ENCODE measurements around the gene BACE2. TPM values are rescaled to one million over a fixed set of nuclear protein-coding genes. Genes with fewer than 3 reads are reported as not detected.
A peak's percentile ranks its signal among the peaks of the same experiment; 100 is the strongest.

The BACE2 gene
- total RNA-seq, 1 donor from 2014 or later, result 16.8 TPM

DNA sequence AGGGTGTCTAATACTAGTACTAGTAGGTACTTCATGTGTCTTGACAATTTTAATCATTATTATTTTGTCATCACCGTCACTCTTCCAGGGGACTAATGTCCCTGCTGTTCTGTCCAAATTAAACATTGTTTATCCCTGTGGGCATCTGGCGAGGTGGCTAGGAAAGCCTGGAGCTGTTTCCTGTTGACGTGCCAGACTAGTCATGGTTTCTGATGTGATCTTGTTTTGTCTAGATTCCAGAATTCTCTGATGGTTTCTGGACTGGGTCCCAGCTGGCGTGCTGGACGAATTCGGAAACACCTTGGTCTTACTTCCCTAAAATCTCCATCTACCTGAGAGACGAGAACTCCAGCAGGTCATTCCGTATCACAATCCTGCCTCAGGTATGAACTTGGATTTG is 82.6 kb downstream of the BACE2 start:
- Histone ChIP-seq H4K20me1 (ENCODE audit: insufficient read depth, low read length) (no peaks in the 10 kb centered on the region), H2AFZ (ENCODE audit: low read depth, low read length) (no peak overlapping the region), H3K4me2 (ENCODE audit: low read length) (peak overlapping the region; percentile 32), H3K9me3 (ENCODE audit: insufficient read depth, low read depth, low read length) (peaks cover 5% of the 10 kb centered on the region), H3K4me3 (ENCODE audit: insufficient read depth, low read depth, low read length) (no peak overlapping the region), H3K27me3 (ENCODE audit: insufficient read depth, low read length) (no peaks in the 10 kb centered on the region), H3K9ac (ENCODE audit: low read length) (peak overlapping the region; percentile 44), H3K79me2 (ENCODE audit: insufficient read depth, low read length) (no peaks in the 10 kb centered on the region), H3K27ac (ENCODE audit: low read depth, low read length) (peak overlapping the region; percentile 88), H3K4me1 (ENCODE audit: insufficient read depth, low read length) (peaks cover 60% of the 10 kb centered on the region), H3K36me3 (ENCODE audit: insufficient read depth, low read length) (no peaks in the 10 kb centered on the region)
- Mint-ChIP-seq H3K36me3 (ENCODE audit: low read depth, unreplicated experiment) (peaks cover 29% of the 10 kb centered on the region), H3K27me3 (ENCODE audit: low read depth, unreplicated experiment) (peaks cover 4% of the 10 kb centered on the region), H3K27ac (ENCODE audit: unreplicated experiment) (no peak overlapping the region), H3K4me3 (ENCODE audit: unreplicated experiment) (no peak overlapping the region), H3K4me1 (ENCODE audit: low read depth, unreplicated experiment) (peaks cover 10% of the 10 kb centered on the region), H3K9me3 (ENCODE audit: unreplicated experiment) (peaks cover 14% of the 10 kb centered on the region)
- no peak for TF ChIP-seq EZH2 (IDR thresholded peaks at IDR 0.05; ENCODE audit: insufficient read depth, low read length)
- TF ChIP-seq, protein P1, sequence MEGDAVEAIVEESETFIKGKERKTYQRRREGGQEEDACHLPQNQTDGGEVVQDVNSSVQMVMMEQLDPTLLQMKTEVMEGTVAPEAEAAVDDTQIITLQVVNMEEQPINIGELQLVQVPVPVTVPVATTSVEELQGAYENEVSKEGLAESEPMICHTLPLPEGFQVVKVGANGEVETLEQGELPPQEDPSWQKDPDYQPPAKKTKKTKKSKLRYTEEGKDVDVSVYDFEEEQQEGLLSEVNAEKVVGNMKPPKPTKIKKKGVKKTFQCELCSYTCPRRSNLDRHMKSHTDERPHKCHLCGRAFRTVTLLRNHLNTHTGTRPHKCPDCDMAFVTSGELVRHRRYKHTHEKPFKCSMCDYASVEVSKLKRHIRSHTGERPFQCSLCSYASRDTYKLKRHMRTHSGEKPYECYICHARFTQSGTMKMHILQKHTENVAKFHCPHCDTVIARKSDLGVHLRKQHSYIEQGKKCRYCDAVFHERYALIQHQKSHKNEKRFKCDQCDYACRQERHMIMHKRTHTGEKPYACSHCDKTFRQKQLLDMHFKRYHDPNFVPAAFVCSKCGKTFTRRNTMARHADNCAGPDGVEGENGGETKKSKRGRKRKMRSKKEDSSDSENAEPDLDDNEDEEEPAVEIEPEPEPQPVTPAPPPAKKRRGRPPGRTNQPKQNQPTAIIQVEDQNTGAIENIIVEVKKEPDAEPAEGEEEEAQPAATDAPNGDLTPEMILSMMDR (IDR thresholded peaks at IDR 0.05; ENCODE audit: insufficient read depth, low read depth, low read length), result no peak
- DNase-seq (ENCODE audit: low read depth) (peak; percentile 76), FAIRE-seq (peak; percentile 47)

DNA sequence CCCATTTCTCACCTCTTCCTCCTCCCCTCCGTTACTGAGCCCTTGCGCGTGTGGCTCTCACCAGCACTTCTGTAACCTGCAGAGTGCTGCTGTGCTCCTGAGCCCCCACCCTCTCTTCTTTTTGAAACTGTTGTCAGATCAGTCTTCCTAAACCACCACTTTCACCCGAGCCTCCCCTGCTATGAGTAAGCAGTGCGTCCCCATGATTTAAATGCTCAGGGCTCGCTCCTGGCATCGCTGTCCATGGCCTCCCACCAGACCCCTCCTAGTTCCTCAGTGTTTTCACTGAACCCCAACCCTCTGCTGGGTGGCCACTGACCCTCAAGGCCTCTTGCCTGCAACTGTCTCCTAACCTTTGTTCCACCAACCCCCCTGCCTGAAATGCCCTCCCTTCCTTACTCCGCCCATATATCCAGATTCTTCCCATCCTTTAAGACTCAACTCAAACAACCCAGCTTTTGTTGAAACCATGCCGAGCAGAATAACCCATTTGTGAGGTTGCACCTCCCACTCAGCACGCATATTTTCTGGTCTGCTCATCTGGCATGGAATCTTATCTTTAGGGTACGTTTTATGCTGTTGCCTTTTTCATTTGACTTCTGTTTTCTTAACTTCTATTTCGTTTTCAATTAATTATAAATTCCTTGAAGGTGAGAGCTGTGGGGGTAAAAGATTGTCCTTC is 84.1 kb downstream of the BACE2 start:
- Histone ChIP-seq H3K4me2 (ENCODE audit: low read length) (peak overlapping the region; percentile 76), H4K20me1 (ENCODE audit: insufficient read depth, low read length) (no peaks in the 10 kb centered on the region), H3K4me1 (ENCODE audit: insufficient read depth, low read length) (peaks cover 59% of the 10 kb centered on the region), H3K27me3 (ENCODE audit: insufficient read depth, low read length) (no peaks in the 10 kb centered on the region), H3K27ac (ENCODE audit: low read depth, low read length) (peak overlapping the region; percentile 88), H3K9ac (ENCODE audit: low read length) (peak overlapping the region; percentile 72), H3K36me3 (ENCODE audit: insufficient read depth, low read length) (peaks cover 2% of the 10 kb centered on the region), H2AFZ (ENCODE audit: low read depth, low read length) (peak overlapping the region; percentile 38), H3K9me3 (ENCODE audit: insufficient read depth, low read depth, low read length) (peaks cover 2% of the 10 kb centered on the region), H3K79me2 (ENCODE audit: insufficient read depth, low read length) (no peaks in the 10 kb centered on the region), H3K4me3 (ENCODE audit: insufficient read depth, low read depth, low read length) (peak overlapping the region; percentile 9)
- peaks cover 4% of the 10 kb centered on the region for H3K27me3 Mint-ChIP-seq (ENCODE audit: low read depth, unreplicated experiment)
- TF ChIP-seq, protein P1 (IDR thresholded peaks at IDR 0.05; ENCODE audit: insufficient read depth, low read depth, low read length), result no peak
- no peak for TF ChIP-seq EZH2 (IDR thresholded peaks at IDR 0.05; ENCODE audit: insufficient read depth, low read length)
- peak overlapping the region; percentile 27 for H3K27ac Mint-ChIP-seq (ENCODE audit: unreplicated experiment)
- DNase-seq (ENCODE audit: low read depth), result peak; percentile 97
- no peak for FAIRE-seq
- H3K36me3 Mint-ChIP-seq (ENCODE audit: low read depth, unreplicated experiment), result peaks cover 35% of the 10 kb centered on the region
- peak overlapping the region; percentile 23 for H3K4me3 Mint-ChIP-seq (ENCODE audit: unreplicated experiment)
- peaks cover 16% of the 10 kb centered on the region for H3K9me3 Mint-ChIP-seq (ENCODE audit: unreplicated experiment)
- H3K4me1 Mint-ChIP-seq (ENCODE audit: low read depth, unreplicated experiment), result peaks cover 10% of the 10 kb centered on the region

DNA sequence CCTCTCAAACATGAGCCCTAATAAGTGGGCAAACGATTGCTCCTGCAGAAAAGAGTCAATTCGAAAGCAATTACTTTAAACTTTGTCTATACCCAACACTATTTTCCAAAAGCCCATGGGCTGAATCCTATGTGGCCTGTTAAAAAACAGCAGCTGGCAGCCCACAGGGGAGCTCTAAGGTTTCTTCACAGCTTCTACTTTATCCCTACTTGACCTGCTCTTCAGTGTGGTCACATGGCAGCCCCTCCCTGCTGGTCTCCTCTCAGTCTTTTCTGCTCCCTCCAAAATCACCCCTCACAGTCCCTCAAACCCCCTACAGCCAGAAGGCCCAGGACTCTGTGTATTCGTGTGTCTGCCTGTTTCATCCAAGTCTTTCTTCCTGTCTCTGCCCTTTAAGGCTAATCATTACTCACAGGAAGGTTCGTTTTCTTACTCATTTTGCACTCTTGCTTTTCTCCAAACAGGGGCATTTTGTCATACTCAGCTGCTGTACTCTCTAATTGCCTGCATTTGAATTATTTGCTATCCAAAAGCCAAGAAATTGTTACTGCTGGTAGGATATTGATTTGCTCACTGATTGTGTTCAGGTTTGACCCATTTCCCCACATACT is 86.2 kb downstream of the BACE2 start:
- Histone ChIP-seq H3K4me3 (ENCODE audit: insufficient read depth, low read depth, low read length) (peak overlapping the region; percentile 0), H4K20me1 (ENCODE audit: insufficient read depth, low read length) (no peaks in the 10 kb centered on the region), H3K36me3 (ENCODE audit: insufficient read depth, low read length) (peaks cover 6% of the 10 kb centered on the region), H3K9ac (ENCODE audit: low read length) (peak overlapping the region; percentile 47), H3K9me3 (ENCODE audit: insufficient read depth, low read depth, low read length) (no peaks in the 10 kb centered on the region), H2AFZ (ENCODE audit: low read depth, low read length) (no peak overlapping the region), H3K4me2 (ENCODE audit: low read length) (peak overlapping the region; percentile 36), H3K27me3 (ENCODE audit: insufficient read depth, low read length) (no peaks in the 10 kb centered on the region), H3K4me1 (ENCODE audit: insufficient read depth, low read length) (peaks cover 49% of the 10 kb centered on the region), H3K79me2 (ENCODE audit: insufficient read depth, low read length) (no peaks in the 10 kb centered on the region), H3K27ac (ENCODE audit: low read depth, low read length) (peak overlapping the region; percentile 71)
- FAIRE-seq, result no peak
- Mint-ChIP-seq H3K4me1 (ENCODE audit: low read depth, unreplicated experiment) (peaks cover 10% of the 10 kb centered on the region), H3K9me3 (ENCODE audit: unreplicated experiment) (peaks cover 12% of the 10 kb centered on the region), H3K4me3 (ENCODE audit: unreplicated experiment) (no peak overlapping the region), H3K27me3 (ENCODE audit: low read depth, unreplicated experiment) (peaks cover 2% of the 10 kb centered on the region), H3K27ac (ENCODE audit: unreplicated experiment) (no peak overlapping the region), H3K36me3 (ENCODE audit: low read depth, unreplicated experiment) (peaks cover 28% of the 10 kb centered on the region)
- DNase-seq (ENCODE audit: low read depth), result peak; percentile 47
- TF ChIP-seq EZH2 (IDR thresholded peaks at IDR 0.05; ENCODE audit: insufficient read depth, low read length), result no peak
- TF ChIP-seq, protein P1 (IDR thresholded peaks at IDR 0.05; ENCODE audit: insufficient read depth, low read depth, low read length), result no peak
